ENCODE results near the gene CAPRIN1.

DNA sequence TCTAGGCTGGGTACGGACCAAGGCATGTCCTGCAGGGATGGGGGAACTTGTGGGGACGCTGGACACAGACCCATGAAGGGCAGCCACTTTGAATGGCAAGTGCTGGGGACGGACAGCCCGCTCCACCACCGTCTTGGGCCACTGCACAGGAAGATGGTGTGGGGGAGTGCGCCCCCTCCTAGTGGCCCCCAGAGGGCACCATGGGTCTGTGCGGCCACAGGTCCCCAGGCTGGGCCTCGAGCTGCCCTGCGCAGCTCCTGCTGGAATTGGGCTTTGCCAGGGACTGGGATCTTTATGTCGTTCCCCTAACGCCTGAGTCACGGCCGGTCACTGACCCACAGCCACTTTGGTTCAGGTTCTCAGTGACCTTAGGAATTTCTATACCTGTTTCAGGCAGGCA, 98.3 kb downstream of the CAPRIN1 start:
- TF ChIP-seq POLR2AphosphoS5 (IDR thresholded peaks at IDR 0.05; ENCODE audit: low read depth, low read length) (peak; percentile 47; the same call in 1 of the 2 replicates), SIN3A (IDR thresholded peaks at IDR 0.05; ENCODE audit: borderline replicate concordance, insufficient read depth, low read length) (no peak), TAF1 (IDR thresholded peaks at IDR 0.05; ENCODE audit: borderline replicate concordance, insufficient read depth, low read length) (no peak)
- TF ChIP-seq, protein P1, sequence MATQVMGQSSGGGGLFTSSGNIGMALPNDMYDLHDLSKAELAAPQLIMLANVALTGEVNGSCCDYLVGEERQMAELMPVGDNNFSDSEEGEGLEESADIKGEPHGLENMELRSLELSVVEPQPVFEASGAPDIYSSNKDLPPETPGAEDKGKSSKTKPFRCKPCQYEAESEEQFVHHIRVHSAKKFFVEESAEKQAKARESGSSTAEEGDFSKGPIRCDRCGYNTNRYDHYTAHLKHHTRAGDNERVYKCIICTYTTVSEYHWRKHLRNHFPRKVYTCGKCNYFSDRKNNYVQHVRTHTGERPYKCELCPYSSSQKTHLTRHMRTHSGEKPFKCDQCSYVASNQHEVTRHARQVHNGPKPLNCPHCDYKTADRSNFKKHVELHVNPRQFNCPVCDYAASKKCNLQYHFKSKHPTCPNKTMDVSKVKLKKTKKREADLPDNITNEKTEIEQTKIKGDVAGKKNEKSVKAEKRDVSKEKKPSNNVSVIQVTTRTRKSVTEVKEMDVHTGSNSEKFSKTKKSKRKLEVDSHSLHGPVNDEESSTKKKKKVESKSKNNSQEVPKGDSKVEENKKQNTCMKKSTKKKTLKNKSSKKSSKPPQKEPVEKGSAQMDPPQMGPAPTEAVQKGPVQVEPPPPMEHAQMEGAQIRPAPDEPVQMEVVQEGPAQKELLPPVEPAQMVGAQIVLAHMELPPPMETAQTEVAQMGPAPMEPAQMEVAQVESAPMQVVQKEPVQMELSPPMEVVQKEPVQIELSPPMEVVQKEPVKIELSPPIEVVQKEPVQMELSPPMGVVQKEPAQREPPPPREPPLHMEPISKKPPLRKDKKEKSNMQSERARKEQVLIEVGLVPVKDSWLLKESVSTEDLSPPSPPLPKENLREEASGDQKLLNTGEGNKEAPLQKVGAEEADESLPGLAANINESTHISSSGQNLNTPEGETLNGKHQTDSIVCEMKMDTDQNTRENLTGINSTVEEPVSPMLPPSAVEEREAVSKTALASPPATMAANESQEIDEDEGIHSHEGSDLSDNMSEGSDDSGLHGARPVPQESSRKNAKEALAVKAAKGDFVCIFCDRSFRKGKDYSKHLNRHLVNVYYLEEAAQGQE (IDR thresholded peaks at IDR 0.05; ENCODE audit: insufficient read depth in 1 of 2, low read depth in 2 of 2, low read length in 2 of 2) = no peak

Measured in PFSK-1 (cell line).